Measurements from ENCODE around the gene CHMP4B. TPM values are rescaled to one million over a fixed set of nuclear protein-coding genes. Genes with fewer than 3 reads are reported as not detected.
"Not testable (repeated sequence)": the region's sequence is repeated elsewhere in the genome, so short reads cannot be mapped to it uniquely, and the experiment has no call there.

Gene CHMP4B
- polyA plus RNA-seq, 1 donor = 66.9 TPM

DNA sequence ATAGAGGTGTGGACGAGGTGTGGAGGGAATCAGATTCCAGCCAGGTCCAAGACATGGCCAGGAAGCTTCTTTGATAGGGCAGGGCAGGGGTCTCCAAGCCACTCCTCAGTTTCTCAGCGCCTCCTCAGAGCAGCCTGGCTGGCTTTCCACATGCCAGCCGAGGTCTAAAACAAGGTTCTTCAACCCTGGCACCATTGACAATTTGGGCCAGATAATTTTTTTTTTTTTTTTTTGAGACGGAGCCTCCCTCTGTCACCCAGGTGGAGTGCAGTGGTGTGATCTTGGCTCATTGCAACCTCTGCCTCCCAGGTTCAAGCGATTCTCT, 21.3 kb upstream of the CHMP4B start:
- no peak for DNase-seq (ENCODE audit: low read depth)

DNA sequence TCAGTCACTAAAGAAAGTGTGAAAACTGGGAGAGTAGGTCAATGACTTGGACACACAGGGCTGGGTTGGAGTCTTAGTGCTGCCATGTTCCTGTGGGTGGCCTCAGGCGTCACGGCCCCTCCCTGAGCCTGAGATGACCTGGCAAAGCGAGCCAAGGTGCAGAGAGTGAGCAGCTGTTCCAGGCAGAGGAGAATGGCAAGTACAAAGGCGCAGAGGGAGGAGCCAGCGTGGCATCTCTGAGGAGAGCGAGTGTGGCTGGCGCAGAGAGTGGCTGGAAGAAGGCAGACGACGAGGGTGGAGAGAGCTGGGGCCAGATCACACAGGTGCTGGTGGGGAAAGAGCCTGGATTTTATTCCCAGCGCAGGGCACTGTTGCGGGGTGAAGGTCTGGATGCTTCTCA, 20.6 kb upstream of the CHMP4B start:
- no peak for DNase-seq (ENCODE audit: low read depth)

- DNase-seq (ENCODE audit: low read depth) = no peak
Measured at GRCh38 chr20:33791021-33791420, 20.1 kb upstream of the CHMP4B start.

- no peak for DNase-seq (ENCODE audit: low read depth)
Measured at GRCh38 chr20:33791540-33791939, 19.6 kb upstream of the CHMP4B start.

DNA sequence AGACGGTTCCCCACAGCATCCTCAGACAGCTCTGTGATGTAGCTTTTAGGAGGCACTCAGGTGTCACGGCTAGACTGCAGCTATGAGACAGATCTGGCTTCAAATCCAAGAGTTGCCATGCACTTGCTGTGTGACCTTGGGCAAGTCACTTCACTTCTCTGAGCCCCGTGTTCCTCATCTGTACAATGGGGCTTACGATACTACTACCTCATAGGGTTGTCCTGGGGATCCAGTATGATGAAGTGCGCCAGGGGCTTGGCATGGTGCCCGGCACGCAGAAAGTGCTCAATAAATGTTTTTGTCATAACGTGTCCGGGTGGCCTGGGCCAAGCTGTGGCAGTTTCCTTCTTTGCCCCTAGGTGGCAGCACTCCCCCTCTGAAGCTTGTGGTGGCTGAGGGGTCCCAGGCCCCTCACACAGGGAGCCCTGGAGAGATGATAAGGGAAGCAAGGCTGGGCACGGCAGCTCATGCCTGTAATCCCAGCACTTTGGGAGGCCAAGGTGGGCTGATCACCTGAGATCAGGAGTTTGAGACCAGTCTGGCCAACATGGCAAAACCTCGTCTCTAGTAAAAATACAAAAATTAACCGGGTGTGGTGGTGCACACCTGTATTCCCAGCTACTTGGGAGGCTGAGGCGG, 19.1 kb upstream of the CHMP4B start:
- DNase-seq (ENCODE audit: low read depth) = no peak

DNA sequence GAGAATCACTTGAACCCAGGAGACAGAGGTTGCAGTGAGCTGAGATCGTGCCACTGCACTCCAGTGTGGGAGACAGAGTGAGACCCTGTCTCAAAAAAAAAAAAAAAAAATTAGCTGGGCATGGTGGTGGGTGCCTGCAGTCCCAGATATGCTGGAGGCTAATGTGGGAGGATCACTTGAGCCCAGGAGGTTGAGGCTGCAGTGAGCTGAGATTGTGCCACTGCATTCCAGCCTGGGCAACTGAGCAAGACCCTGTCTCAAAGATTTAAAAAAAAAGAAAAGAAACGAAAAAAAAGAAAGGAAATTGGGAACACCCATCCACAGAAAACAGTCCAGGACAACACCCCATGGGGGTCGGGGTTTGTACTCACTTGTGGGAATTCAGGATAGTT, 18.6 kb upstream of the CHMP4B start:
- not testable (repeated sequence) for DNase-seq (ENCODE audit: low read depth)

GRCh38 chr20:33793011-33793931, 17.9 kb upstream of the CHMP4B start:
- DNase-seq (ENCODE audit: low read depth) = no peak

DNA sequence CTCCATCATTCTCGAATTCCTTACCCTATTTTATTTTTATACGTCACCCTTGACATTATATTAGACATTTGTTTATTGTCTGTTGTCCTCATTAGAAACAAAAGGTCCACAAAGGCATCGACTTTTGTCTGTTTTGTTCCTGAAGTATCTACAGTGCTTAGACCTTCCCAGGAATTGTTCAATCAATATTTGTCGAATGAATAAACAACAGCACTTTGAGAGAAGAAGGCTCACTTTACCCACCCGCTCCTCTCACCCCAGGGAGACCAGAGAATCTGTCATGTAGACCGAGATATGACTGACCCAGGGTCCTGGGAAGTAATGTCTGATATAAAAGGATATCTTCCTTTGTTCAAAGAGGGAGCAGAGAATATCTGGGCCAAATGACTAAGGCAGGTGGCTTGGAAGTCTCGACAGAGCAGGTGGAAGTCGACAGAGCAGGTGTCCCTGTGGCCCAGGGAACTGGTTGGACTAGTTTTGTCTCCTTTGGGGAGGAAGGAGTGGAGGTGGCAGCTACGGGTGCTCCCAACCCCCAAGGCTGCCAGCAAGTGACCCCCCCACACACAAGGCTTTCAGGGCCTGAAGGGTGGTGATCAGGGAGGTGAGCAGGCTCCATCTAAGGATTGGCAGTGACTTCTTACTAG, 14.8 kb upstream of the CHMP4B start:
- no peak for DNase-seq (ENCODE audit: low read depth)

DNA sequence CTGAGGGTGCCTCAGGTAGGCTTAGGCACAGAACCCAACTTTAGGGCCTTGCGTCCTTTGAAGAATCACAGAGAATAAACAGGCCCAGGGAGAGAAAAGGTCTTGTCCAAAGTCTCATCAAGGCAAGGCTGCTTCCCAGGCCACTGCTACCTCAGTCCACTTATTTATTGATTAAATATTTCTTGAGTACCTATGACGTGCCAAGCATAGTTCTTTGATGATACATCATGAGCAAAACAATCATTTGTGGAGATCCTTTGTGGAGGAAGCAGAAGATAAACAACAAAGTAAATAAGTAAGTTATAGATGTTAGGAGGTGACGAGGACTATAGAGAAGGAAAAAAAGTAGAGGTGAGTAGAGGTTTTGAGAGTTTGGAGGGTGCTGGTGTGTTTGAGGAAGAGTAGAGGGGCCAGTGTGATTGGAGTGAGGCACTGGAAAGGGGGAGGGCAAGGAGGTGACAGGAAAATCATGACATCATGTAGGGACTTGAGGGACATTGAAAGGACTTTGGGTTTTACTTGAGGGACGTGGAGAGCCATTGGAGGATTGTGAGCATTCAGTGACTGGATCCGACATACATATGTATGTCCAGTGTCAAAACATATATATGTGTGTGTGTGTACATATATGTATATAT, 14.1 kb upstream of the CHMP4B start:
- no peak for DNase-seq (ENCODE audit: low read depth)

DNA sequence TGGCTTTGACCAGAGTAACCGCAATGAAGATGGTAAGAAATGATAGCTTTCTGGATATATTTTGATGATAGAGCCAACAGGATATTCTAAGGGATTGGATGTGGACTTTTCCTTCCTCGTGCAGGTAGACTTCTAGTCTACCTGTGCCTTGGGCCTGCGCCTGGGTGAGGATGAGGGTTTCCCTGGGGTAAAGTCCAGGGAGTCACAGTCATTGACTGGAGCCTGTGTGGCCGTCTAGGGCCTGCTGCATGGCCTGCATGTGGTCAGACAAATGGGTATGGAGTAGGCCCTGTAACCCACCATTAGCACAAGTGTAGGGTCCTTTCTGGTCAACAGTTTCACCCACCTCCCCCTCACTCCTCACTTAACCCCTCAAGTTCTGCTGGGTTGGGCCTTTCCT, 12.7 kb upstream of the CHMP4B start:
- no peak for DNase-seq (ENCODE audit: low read depth)

DNA sequence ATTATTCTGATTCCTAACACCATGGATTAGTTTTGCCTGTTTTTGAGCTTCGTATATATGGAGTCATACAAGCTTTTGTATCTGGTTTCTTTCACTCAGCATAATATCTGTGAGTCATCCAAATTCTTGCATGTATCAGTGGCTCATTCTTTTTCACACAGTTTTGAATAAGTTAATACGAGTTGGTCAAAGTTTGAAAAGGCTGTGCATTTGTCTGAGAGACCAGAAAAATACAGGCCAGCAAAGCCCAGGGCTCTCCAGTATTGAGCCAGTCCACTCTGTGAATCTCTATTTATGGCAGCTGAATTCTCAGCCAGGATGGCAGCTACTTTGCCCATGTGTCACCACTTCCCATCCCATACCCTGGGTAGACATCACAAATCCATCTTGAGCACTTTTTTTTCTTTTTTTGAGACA, 7.2 kb upstream of the CHMP4B start:
- no peak for DNase-seq (ENCODE audit: low read depth)

- DNase-seq (ENCODE audit: low read depth) = no peak
Measured at GRCh38 chr20:33808388-33808787, 2.8 kb upstream of the CHMP4B start.

- no peak for DNase-seq (ENCODE audit: low read depth)
Measured at GRCh38 chr20:33810259-33810658, 889 bp upstream of the CHMP4B start.

- no peak for DNase-seq (ENCODE audit: low read depth)
Measured at GRCh38 chr20:33811776-33812151, 616 bp downstream of the CHMP4B start.

DNA sequence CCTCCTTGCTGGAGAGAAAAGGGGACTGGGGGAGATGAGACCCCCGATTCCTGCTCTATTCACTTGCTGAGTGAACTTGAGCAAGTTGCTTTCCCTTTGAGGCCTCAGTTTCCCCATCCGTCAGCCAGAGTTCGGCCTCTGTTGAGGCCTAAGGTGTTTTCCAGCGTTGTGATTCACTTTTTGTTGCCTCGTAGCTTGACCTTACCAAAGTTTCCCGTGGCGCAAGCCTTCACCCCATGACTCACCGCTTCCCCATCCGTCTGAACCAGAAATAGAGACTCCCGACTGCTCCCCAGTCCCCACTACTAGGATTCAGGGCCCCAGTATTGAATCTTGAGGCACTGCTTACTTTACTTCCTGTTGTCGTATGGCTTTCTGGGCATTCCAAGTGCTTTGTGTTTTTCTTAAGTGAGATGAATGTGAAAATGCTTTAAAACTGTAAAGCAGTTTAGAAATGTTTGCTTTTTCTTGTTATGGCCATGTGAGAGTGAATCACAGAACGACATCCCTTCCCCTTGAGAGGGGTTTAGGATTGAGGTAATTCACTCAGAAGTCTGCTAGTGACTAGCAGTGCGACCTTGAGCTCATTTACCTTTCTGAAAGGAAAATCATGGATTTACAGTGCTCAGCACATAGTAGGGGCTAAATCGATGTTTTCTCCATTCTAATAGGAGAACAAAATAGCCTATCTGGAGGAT, 1.2 kb downstream of the CHMP4B start:
- DNase-seq (ENCODE audit: low read depth) = no peak

- DNase-seq (ENCODE audit: low read depth) = no peak
Measured at GRCh38 chr20:33812908-33813462, 1.8 kb downstream of the CHMP4B start.

- no peak for DNase-seq (ENCODE audit: low read depth)
Measured at GRCh38 chr20:33814238-33814712, 3.1 kb downstream of the CHMP4B start.

DNA sequence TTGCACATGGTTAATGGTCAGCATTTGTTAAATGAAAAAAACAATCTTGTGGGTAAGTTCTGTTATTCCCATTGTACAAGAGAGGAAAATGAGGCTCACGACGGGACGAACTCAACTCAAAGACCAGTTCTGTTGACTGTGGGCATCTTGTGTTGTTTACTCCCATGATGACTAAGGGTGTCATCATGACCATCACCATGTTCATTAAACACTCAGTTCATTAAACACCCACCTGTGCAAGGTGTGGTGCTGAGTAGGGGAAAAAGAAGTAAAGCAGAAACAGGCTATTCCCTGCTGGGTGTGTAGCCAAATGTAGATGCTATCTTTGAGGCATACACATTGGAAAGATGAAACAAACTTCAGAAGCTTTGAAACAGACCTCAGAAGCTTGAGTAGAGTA, 4.5 kb downstream of the CHMP4B start:
- no peak for DNase-seq (ENCODE audit: low read depth)

DNA sequence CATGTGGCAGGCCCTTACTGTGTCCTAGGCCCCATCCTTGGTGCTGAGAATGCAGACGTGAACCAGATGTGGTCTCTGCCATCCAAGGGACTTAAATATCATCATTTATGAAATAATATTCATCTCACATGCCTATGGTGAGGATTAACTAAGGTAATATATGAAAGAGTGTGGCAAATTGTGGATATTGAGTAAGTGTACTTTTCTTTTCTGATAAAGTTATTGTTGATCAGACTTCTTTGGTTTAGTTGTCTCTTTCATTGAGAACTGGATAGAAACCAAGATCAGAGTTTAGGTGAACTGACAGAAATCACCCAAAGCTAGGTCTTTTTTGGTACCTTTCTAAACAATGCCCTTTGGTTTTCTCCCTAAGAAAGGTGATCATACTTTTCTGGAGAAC, 5.0 kb downstream of the CHMP4B start:
- DNase-seq (ENCODE audit: low read depth) = no peak

GRCh38 chr20:33817411-33817810, 6.3 kb downstream of the CHMP4B start:
- DNase-seq (ENCODE audit: low read depth) = no peak

- DNase-seq (ENCODE audit: low read depth) = no peak
Measured at GRCh38 chr20:33819456-33819855, 8.3 kb downstream of the CHMP4B start.

All from forelimb muscle (tissue), 1 donor.